LNCAP (cell line): ENCODE data around the gene ZKSCAN3.

Experiments used
- TF ChIP-seq, protein P1 (sequence below): fragments of 450-650 bp; IDR thresholded peaks from 2 replicates; pipeline ENCODE4 v1.5.1; 2017; ENCODE audit warnings: mild to moderate bottlenecking

ZKSCAN3 gene

DNA sequence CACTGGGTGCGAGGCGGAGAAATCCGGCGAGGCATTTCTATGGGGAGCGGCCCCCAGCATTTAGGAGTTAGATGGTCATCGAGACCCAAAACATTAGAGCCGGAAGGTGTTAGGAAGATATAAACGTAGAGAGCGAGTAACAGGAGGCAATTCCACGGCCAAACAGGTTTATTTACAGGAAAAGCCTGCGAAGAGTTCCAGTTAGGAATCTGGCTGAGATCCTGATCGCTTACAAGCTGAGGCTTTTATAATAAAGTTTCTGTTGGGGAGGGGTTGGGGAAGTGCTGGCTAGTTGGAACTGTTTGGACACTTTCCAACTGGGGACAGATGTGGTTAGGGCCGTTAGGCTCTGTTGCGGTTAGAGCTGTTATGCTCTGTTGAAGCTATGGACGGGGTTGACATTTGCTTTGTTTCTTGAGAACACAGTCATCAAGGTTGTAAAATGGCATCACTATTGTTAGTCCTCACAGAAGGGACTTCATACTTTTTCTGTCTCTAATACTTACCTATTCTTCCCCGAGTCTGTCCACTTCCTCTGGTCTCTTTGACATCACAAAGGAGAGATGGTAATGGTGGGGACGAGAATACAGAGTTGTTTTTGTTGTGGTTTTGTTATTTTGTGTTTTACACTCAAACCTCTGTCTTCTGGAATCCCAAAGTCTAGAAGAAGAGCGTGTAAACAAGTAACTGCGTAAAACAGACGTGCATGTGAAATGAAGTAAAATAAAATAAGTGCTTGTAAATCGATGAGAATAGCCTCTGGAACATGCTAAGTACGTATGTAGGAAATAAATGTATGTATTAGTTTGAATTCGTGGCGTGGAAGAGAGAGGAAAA lies 13.2 kb upstream of the ZKSCAN3 start:
- TF ChIP-seq, protein P1, sequence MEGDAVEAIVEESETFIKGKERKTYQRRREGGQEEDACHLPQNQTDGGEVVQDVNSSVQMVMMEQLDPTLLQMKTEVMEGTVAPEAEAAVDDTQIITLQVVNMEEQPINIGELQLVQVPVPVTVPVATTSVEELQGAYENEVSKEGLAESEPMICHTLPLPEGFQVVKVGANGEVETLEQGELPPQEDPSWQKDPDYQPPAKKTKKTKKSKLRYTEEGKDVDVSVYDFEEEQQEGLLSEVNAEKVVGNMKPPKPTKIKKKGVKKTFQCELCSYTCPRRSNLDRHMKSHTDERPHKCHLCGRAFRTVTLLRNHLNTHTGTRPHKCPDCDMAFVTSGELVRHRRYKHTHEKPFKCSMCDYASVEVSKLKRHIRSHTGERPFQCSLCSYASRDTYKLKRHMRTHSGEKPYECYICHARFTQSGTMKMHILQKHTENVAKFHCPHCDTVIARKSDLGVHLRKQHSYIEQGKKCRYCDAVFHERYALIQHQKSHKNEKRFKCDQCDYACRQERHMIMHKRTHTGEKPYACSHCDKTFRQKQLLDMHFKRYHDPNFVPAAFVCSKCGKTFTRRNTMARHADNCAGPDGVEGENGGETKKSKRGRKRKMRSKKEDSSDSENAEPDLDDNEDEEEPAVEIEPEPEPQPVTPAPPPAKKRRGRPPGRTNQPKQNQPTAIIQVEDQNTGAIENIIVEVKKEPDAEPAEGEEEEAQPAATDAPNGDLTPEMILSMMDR, result no peak

DNA sequence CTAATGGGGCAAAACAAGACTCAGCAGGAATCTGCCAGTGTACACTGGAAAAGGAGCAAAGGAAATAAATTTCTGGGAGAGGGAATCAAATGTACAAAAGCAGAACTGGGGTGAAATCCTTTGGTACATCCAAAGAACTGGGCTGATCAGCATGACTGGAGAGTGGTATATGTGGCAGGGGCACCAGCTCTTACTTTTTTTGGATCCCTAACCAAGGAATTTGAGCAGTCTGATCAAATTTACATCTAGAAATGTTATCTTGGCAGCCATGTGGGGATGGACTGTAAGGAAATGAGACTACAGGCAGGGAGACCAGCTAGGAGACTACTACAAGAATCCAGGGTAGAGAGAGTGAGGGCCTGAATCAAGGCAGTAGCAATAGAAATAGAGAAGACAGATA lies 12.6 kb upstream of the ZKSCAN3 start:
- TF ChIP-seq, protein P1, result no peak

DNA sequence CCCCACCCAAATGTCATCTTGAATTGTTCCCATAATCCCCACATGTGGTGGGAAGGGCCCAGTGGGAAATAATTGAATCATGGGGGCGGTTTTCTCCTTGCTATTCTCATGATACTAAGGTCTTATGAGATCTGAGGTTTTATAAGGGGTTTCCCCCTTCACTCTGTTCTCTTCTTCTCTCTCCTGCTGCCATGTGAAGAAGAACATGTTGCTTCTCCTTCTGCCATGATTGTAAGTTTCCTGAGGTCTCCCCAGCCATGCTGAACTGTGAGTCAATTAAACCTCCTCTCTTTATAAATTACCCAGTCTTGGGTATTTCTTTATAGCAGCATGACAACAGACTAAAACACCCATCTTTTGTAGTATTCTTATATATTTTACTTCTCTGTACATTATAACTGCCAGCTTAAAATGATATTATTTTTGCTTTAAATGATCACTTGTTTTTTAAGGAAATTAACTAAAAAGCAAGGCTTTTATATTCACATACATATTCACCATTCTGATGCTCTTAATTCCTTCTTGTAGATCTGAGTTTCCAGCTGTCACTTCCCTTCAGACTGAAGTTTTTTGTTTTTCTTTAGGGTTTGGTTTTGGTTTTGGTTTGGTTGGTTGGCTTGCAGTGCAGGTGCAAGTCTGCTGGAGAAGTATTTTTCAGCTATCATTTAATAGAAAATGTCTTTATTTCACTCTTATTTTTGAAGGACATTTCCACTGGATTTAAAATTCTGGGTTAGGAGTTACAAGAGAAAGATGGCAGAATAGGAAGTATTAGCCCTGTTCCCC lies 9.2 kb upstream of the ZKSCAN3 start:
- TF ChIP-seq, protein P1, result no peak

DNA sequence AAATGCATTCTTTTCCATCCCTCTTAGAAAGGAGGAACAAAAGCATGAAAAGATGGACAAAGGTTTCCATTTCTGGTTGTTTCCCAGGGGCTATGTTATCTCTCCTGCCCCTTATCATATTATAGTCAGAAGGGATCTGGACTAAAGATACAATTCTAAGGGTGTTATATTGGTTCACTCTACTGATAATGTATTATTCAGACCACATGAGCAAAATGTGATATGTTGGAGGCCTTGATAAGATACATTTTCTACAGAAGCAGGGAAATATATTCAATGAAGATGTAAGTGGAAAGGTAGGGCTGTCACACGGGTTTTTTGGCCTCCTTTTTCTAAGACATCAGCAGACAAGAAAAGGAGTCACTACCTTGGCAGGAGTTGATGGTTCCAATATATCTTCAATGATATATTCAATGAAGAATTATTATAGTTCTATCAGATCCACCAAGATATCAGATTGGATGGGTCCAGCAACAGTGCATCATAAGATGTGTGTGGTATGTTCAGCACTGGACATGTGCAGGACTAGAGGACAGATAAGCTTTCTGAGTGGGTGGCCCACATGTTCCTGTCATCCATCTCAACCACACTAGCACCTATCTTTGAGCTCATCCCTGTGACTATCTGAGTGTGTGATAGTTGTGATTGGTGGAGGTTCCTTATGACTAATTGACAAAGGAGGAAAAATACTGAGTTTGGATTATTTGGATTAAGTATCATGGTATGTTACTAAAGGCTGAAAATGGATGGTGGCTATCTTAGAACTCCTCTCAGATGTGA lies 5.7 kb upstream of the ZKSCAN3 start:
- TF ChIP-seq, protein P1, result no peak

DNA sequence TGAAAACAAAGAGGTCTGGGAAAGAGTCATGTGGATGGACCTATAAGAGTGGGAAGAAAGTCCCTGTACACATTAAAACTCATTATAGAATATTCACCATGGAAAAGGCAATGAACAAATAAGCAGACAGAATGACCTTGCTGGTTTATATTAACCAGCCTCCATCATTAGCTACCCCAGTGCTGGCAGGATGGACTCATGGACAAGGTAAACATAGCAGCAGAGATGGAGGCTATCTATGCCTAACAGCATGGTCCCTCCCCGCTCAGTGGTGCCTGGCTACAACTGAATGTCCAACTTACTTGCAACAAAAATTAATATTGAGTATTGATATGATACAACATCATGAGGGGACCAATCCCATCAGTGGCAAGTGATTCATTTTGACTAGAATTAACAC lies 4.5 kb upstream of the ZKSCAN3 start:
- TF ChIP-seq, protein P1, result no peak

DNA sequence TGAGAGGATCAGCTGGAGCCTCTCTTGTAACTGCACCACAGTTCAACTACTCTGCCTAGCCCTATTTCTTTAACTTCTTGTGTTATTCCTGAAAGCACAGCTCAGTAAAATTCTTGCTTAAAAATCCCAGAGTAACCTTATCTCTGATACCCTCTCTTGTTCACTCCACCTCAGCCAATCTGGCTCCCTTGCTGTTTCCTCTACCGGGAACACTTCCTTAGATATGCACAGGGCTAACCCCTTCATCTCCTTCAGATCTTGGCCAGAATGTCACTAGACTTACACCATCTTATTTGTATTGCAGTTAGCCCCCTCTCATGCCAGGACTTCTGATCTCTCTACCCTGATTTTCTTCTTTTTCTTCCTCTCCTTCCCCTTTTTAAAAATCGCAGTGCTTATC lies 2.6 kb upstream of the ZKSCAN3 start:
- TF ChIP-seq, protein P1, result no peak

DNA sequence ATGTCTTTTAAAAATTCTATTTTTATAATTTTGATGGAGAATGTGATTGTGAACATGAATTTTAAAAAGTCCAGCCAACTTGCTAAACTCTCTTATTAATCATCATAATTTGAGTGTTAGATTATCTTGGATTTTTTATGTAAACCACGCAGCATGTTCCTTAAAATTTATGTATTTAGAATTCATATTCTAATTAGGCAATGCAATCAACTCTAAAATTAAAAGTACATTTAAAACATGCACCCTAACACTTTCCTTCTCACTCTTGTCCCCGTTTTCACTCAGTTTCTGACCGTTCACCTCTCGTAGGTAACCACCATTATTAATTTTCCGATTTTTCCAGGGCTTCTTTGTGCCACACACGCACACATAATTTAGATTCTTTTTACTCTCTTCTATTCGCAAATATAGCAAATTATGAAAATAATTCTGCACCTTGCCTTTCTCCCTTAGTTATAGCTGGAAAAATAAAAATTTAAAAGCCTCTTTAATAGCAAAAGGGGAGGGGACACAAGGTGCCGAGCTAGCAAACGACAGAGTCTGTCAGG lies 329 bp upstream of the ZKSCAN3 start:
- TF ChIP-seq, protein P1, result no peak
